OCI-LY7 (cell line): Measurements from ENCODE around the gene NOL4L. TPM values are rescaled to one million over a fixed set of nuclear protein-coding genes. Genes with fewer than 3 reads are reported as not detected.
A peak's percentile ranks its signal among the peaks of the same experiment; 100 is the strongest.

Experiments used
- Bru-seq: library from RNA; stranded (reverse); fragments of 400-500 nt; gene quantifications from one replicate; lab custom pipeline; 2021; lab: Mats Ljungman, UMichigan
- BruChase-seq, 2 experiments: library from RNA; stranded (reverse); fragments of 400-500 nt; gene quantifications; one replicate each; lab custom pipeline; 2021; lab: Mats Ljungman, UMichigan
- BruUV-seq: library from RNA; stranded (reverse); fragments of 400-500 nt; replicated peaks from 2 replicates; lab custom pipeline; 2021; lab: Mats Ljungman, UMichigan
- CTCF ChIA-PET: fragments of 300-600 bp; sonication (Branson Sonifier 250); formaldehyde crosslinking; loops from one replicate; lab custom pipeline; 2022; ENCODE audit warnings: antibody characterized with exemption; ENCODE audit not compliant: unreplicated experiment; lab: Charles Lee
- POLR2A ChIA-PET: fragments of 300-600 bp; sonication (Branson Sonifier 250); formaldehyde crosslinking; loops from one replicate; lab custom pipeline; 2022; ENCODE audit warnings: antibody characterized with exemption; lab: Charles Lee
- DNase-seq: peaks from one replicate; pipeline ENCODE4 v3.0.0-alpha.2; 2015; ENCODE audit warnings: low spot score
- H2AFZ ChIP-seq: fragments of 200-600 bp; sonication (generic), shearing (Covaris generic); 2 replicates; pipeline ENCODE4 v1.6.1; 2014; ENCODE audit warnings: mild to moderate bottlenecking, antibody characterized with exemption, low read length, moderate library complexity
- H3K27ac ChIP-seq: fragments of 200-600 bp; sonication (generic); 2 replicates; pipeline ENCODE4 v1.5.1; 2014; ENCODE audit warnings: mixed run types, low read depth, mild to moderate bottlenecking, moderate library complexity, low read length, inconsistent platforms; ENCODE audit not compliant: poor library complexity, severe bottlenecking
- H3K36me3 ChIP-seq: fragments of 200-600 bp; sonication (generic); 2 replicates; pipeline ENCODE4 v1.6.1; 2014; ENCODE audit warnings: mild to moderate bottlenecking, antibody characterized with exemption, low read length, moderate library complexity, mixed read lengths; ENCODE audit not compliant: insufficient read depth
- H3K4me1 ChIP-seq: fragments of 200-600 bp; sonication (generic); 2 replicates; pipeline ENCODE4 v1.5.1; 2014; ENCODE audit warnings: mild to moderate bottlenecking, low read length; ENCODE audit not compliant: insufficient read depth, poor library complexity, severe bottlenecking
- H3K4me2 ChIP-seq: fragments of 200-600 bp; sonication (generic); 2 replicates; pipeline ENCODE4 v1.6.1; 2014; ENCODE audit warnings: mild to moderate bottlenecking, low read length
- H3K4me3 ChIP-seq: fragments of 200-600 bp; sonication (generic); 2 replicates; pipeline ENCODE4 v1.5.1; 2014; ENCODE audit warnings: mild to moderate bottlenecking, low read depth, low read length; ENCODE audit not compliant: poor library complexity, severe bottlenecking
- H3K79me2 ChIP-seq: fragments of 200-600 bp; sonication (generic); 2 replicates; pipeline ENCODE4 v1.6.1; 2016; ENCODE audit warnings: low read depth, mild to moderate bottlenecking, low read length, moderate library complexity, mixed read lengths; ENCODE audit not compliant: insufficient read depth
- H3K9me2 ChIP-seq: fragments of 200-600 bp; sonication (generic); 2 replicates; pipeline ENCODE4 v1.6.1; 2016; ENCODE audit warnings: mild to moderate bottlenecking, low read length, mixed read lengths; ENCODE audit not compliant: insufficient read depth
- H3K9me3 ChIP-seq: fragments of 200-600 bp; sonication (generic); 2 replicates; pipeline ENCODE4 v1.6.1; 2014; ENCODE audit warnings: mild to moderate bottlenecking, mixed run types, low read length, mixed read lengths
- H4K20me1 ChIP-seq: fragments of 200-600 bp; sonication (generic); 2 replicates; pipeline ENCODE4 v1.6.1; 2014; ENCODE audit warnings: mild to moderate bottlenecking, antibody characterized with exemption, low read length, moderate library complexity, mixed read lengths; ENCODE audit not compliant: insufficient read depth
- EZH2phosphoT487 ChIP-seq: fragments of 200-600 bp; sonication (generic); IDR thresholded peaks from 2 replicates; pipeline ENCODE4 v1.6.1; 2018; ENCODE audit warnings: low read depth, borderline replicate concordance, mild to moderate bottlenecking, mixed run types, antibody characterized with exemption, low read length, moderate library complexity, mixed read lengths
- intact Hi-C: fragments of 100-400 bp; cut with micrococcal nuclease; formaldehyde crosslinking; loops from one replicate; pipeline ENCODE4 v1.10.0; 2022; ENCODE audit not compliant: unreplicated experiment
- long read RNA-seq: library from polyadenylated mRNA; stranded (forward); transcript quantifications from one replicate; pipeline ENCODE4 v2.0.0, GENCODE V29; 2022
- total RNA-seq, 2 experiments: library from RNA; depleted of rRNA in 1 of 2; stranded (reverse); fragments of >200 nt in 1 of 2; shearing (Covaris generic) in 1 of 2; gene quantifications; 2 replicates each; pipeline ENCODE4 v1.2.3, GENCODE V29; 2014 to 2022
- TF ChIP-seq, protein P1 (sequence below): fragments of 200-600 bp; sonication (generic); conservative IDR thresholded peaks from 2 replicates; pipeline ENCODE4 v1.5.1; 2014; ENCODE audit warnings: mild to moderate bottlenecking, antibody characterized with exemption, low read length, moderate library complexity, mixed read lengths

The NOL4L gene, protein sequence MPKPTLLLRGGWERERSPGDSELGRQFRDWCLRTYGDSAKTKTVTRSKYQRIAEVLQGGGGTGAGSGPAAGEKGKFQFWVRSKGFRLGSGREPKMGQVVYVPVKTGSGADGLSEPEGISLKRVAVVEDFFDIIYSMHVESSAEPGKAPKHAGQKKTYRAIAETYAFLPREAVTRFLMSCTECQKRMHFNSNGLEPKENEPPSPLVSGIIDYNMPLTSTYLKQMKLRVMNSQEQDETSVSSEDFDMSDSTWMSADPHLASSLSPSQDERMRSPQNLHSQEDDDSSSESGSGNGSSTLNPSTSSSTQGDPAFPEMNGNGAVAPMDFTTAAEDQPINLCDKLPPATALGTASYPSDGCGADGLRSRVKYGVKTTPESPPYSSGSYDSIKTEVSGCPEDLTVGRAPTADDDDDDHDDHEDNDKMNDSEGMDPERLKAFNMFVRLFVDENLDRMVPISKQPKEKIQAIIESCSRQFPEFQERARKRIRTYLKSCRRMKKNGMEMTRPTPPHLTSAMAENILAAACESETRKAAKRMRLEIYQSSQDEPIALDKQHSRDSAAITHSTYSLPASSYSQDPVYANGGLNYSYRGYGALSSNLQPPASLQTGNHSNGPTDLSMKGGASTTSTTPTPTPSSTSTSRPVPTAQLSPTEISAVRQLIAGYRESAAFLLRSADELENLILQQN
- 1.5 and 4.2 TPM in 2 replicates for total RNA-seq (2014; rRNA removed; shearing (Covaris generic))
- total RNA-seq (2022): 3.3 and 3.9 TPM in 2 replicates
- percentile 27 among the genes with signal in this experiment for Bru-seq, nascent RNA
- BruChase-seq, experiment 1, labeled RNA remaining after a 6-hour chase: percentile 26 among the genes with signal in this experiment
- BruChase-seq, experiment 2, labeled RNA remaining after a 2-hour chase: percentile 27 among the genes with signal in this experiment
- long read RNA-seq, partial matches to known transcripts: 1 of 3 reads
- long read RNA-seq, other reads (novel, unspliced or antisense): 2 of 3 reads

DNA sequence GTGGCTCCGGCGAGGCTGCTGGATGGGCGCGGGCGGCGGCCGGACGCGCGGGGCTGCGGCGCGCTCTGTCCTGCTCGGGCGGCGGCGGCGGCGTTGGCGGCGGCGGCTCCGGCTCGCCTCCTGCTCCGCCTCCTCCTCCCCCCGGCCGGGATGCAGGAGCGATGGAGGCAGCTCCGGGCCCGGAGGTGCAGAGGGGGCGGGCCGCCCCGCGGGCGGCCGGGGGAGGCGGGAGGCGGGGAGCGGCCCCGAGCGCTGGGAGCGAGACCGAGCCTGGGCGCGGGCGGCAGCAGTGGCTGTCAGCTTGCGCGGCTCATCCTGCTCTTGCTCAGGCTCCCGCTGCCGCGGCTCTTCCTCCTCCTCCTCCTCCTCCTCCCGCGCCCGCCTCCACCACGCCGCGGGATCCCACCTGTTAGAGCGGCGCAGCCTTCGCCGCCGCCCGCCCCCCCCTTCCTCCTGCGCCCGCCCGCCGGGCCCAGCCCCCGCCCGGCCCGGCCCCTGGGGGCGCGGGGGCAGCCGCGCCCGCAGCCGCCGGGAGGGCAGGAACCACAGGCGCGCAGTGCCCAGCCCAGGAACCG is at the start of gene NOL4L:
Gene NOL4L, minus strand, starts transcription at position 323 of the 575 bp plus-strand sequence. CDS start 443 bp downstream, outside the sequence.
- Histone ChIP-seq H3K36me3 (no peaks in the 10 kb centered on the region), H4K20me1 (no peaks in the 10 kb centered on the region), H3K9me3 (no peaks in the 10 kb centered on the region), H3K9me2 (no peaks in the 10 kb centered on the region), H3K4me2 (peak within 1 kb of the TSS; percentile 87), H2AFZ (peak within 1 kb of the TSS; percentile 59), H3K4me1 (peaks cover 43% of the 10 kb centered on the region), H3K79me2 (no peaks in the 10 kb centered on the region), H3K27ac (no peak within 1 kb of the TSS), H3K4me3 (peak within 1 kb of the TSS; percentile 75)
- CTCF ChIA-PET: no interaction called here
- intact Hi-C loops: no loop called here
- POLR2A ChIA-PET: no interaction called here
- DNase-seq: peak; percentile 43
- no TSS peak for BruUV-seq
- TF ChIP-seq, protein P1, sequence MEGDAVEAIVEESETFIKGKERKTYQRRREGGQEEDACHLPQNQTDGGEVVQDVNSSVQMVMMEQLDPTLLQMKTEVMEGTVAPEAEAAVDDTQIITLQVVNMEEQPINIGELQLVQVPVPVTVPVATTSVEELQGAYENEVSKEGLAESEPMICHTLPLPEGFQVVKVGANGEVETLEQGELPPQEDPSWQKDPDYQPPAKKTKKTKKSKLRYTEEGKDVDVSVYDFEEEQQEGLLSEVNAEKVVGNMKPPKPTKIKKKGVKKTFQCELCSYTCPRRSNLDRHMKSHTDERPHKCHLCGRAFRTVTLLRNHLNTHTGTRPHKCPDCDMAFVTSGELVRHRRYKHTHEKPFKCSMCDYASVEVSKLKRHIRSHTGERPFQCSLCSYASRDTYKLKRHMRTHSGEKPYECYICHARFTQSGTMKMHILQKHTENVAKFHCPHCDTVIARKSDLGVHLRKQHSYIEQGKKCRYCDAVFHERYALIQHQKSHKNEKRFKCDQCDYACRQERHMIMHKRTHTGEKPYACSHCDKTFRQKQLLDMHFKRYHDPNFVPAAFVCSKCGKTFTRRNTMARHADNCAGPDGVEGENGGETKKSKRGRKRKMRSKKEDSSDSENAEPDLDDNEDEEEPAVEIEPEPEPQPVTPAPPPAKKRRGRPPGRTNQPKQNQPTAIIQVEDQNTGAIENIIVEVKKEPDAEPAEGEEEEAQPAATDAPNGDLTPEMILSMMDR: no peak
- no peak for TF ChIP-seq EZH2phosphoT487

DNA sequence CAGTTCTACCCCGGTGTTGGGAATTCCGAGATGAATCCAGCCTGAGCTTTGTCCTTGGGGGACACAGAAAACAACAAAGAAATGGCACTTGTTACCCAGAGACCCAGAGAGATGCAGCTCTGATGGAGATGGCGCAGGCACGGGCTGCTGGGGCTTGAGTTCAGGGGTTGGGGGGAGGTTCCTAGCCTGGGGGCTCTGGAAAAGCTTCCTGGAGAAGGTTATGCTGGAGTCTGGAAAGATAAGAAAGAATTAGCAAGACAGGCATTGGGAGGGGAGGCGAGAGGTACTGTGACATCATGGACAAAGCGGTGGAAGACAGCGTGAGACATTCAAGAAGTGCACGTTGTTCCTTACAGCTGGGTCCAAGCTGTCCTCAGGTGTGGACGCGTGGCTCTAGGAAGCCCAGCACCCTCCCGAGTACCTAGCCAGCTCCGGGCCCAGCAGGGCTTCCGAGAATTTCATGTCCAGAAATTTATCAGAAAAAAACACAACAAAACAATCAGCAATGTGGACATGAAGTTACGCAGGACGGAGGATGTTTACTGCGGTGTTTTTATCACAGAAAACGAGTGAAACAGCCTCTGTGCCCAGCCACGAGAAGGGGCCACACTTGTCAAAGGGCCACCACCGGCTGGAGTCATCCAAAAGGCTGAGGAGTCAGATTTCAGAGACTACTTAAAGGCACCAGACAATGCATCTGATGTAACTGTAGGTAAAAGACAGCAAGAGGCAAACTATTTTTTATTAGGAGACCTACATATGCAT is 49.1 kb upstream of the NOL4L start:
- no peak overlapping the region for H3K27ac ChIP-seq
- no peaks in the 10 kb centered on the region for H3K79me2 ChIP-seq
- no peaks in the 10 kb centered on the region for H3K9me3 ChIP-seq
- H3K4me1 ChIP-seq: no peaks in the 10 kb centered on the region
- no TSS peak for BruUV-seq
- CTCF ChIA-PET: no interaction called here
- intact Hi-C loops: no loop called here
- H3K36me3 ChIP-seq: no peaks in the 10 kb centered on the region
- POLR2A ChIA-PET: no interaction called here
- no peak overlapping the region for H3K4me3 ChIP-seq
- DNase-seq: no peak
- H3K9me2 ChIP-seq: no peaks in the 10 kb centered on the region
- no peaks in the 10 kb centered on the region for H4K20me1 ChIP-seq
- no peak overlapping the region for H2AFZ ChIP-seq
- TF ChIP-seq, protein P1: no peak
- no peak for TF ChIP-seq EZH2phosphoT487
- no peak overlapping the region for H3K4me2 ChIP-seq
